BJ (cell line): ENCODE results near the gene CHTF18. TPM values are rescaled to one million over a fixed set of nuclear protein-coding genes. Genes with fewer than 3 reads are reported as not detected.

Experiments used
- CTCF ChIA-PET: fragments of 350-600 bp; formaldehyde crosslinking; extraction: SDS; loops from one replicate; lab custom pipeline; 2021; ENCODE audit warnings: antibody characterized with exemption, inconsistent platforms; lab: Yijun Ruan, JAX
- POLR2A ChIA-PET: fragments of 300-600 bp; sonication (Branson Sonifier 250); formaldehyde crosslinking; extraction: SDS; loops from one replicate; lab custom pipeline; 2021; ENCODE audit warnings: antibody characterized with exemption; lab: Charles Lee
- DNase-seq: peaks from one replicate; pipeline ENCODE4 v3.0.0-alpha.2; 2011; ENCODE audit warnings: low read depth
- H3K27me3 ChIP-seq: 2 replicates; pipeline ENCODE4 v1.6.0; 2011; ENCODE audit warnings: low read length; ENCODE audit not compliant: control insufficient read depth, insufficient read depth
- H3K36me3 ChIP-seq: 2 replicates; pipeline ENCODE4 v1.5.1; 2011; ENCODE audit warnings: low read length; ENCODE audit not compliant: control insufficient read depth, insufficient read depth
- H3K4me3 ChIP-seq: 2 replicates; pipeline ENCODE4 v1.5.1; 2011; ENCODE audit warnings: low read depth, mild to moderate bottlenecking, control low read depth, low read length
- polyA plus RNA-seq: library from polyadenylated mRNA; depleted of rRNA; stranded (reverse); fragments of >200 nt; gene quantifications from 2 replicates; pipeline ENCODE4 v1.2.3, GENCODE V29; 2011
- TF ChIP-seq, protein P1 (sequence below): IDR thresholded peaks from 2 replicates; pipeline ENCODE4 v1.5.1; 2011; ENCODE audit warnings: low read depth, mild to moderate bottlenecking, control low read depth, inconsistent platforms, low read length, moderate library complexity; ENCODE audit not compliant: insufficient read depth

The CHTF18 gene
- polyA plus RNA-seq, 1 experiment: 6.1 TPM

- POLR2A ChIA-PET: no interaction called here
- H3K36me3 ChIP-seq: no peaks in the 10 kb centered on the region
- TF ChIP-seq, protein P1, sequence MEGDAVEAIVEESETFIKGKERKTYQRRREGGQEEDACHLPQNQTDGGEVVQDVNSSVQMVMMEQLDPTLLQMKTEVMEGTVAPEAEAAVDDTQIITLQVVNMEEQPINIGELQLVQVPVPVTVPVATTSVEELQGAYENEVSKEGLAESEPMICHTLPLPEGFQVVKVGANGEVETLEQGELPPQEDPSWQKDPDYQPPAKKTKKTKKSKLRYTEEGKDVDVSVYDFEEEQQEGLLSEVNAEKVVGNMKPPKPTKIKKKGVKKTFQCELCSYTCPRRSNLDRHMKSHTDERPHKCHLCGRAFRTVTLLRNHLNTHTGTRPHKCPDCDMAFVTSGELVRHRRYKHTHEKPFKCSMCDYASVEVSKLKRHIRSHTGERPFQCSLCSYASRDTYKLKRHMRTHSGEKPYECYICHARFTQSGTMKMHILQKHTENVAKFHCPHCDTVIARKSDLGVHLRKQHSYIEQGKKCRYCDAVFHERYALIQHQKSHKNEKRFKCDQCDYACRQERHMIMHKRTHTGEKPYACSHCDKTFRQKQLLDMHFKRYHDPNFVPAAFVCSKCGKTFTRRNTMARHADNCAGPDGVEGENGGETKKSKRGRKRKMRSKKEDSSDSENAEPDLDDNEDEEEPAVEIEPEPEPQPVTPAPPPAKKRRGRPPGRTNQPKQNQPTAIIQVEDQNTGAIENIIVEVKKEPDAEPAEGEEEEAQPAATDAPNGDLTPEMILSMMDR: no peak
- H3K27me3 ChIP-seq: no peaks in the 10 kb centered on the region
- no peak overlapping the region for H3K4me3 ChIP-seq
- no peak for DNase-seq
- CTCF ChIA-PET: interaction anchor here (0.8 to 1.7 kb wide), 3 partner anchors 13 to 38 kb away, joined by 3 to 5 read pairs (median 4); partner anchors contain the start of gene MSLN
Observed at GRCh38 chr16:747978-748746, 40.3 kb upstream of the CHTF18 start.

DNA sequence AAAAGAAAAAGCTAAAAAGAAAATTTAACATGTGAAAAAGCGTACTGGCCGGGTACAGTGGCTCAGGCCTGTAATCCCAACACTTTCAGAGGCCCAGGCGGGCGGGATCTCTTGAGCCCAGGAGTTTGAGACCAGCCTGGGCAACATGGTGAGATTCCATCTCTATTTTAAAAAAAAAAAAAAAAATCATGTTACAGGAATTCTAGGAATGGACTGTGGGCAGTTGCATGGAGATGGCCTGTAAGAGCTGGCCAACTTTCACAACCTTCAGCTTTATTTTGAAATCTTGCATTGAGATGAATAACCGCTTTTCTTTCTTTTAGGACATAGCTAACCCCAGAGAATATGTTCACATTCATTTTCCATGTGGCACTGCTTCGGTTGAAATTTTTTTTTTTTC is 39.4 kb upstream of the CHTF18 start:
- ChIA-PET POLR2A (interaction anchor here (0.7 kb wide), 1 partner anchor 13 kb away, joined by 3 read pairs; no protein-coding TSS in a partner anchor), CTCF (interaction anchor here (0.8 to 2.7 kb wide), 5 partner anchors 8 to 37 kb away, joined by 3 to 12 read pairs (median 4); partner anchors contain the start of genes CIAO3 and MSLN)
- H3K36me3 ChIP-seq: no peaks in the 10 kb centered on the region
- TF ChIP-seq, protein P1: no peak
- 0 out of 2 replicates have a peak, but pooled peaks cover 3% of the 10 kb centered on the region for H3K27me3 ChIP-seq
- no peak overlapping the region for H3K4me3 ChIP-seq
- peak; percentile 73 for DNase-seq

DNA sequence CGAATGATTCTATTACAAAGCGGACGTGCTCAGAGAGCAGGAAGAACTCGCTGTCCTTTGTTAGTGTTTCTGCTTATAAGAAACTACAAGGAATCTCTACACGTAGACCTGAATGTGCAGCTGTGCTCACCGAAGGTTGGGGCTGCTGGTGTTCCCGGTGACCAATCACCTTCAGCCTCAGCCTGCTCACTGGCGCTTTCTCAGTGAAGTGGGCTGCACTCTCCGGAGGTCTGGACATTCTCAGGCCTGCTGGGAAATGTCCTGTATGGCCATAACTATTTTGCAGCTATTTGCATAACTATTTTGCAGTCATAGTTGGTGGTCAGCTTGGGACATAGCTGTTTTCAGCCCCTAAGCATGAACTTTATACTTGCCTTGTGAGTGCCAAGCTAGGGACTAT is 37.9 kb upstream of the CHTF18 start:
- TF ChIP-seq, protein P1: no peak
- no peaks in the 10 kb centered on the region for H3K36me3 ChIP-seq
- DNase-seq: no peak
- 0 out of 2 replicates have a peak, but pooled peaks cover 3% of the 10 kb centered on the region for H3K27me3 ChIP-seq
- H3K4me3 ChIP-seq: no peak overlapping the region
- CTCF ChIA-PET: interaction anchor here (0.5 to 2.7 kb wide), 4 partner anchors 10 to 40 kb away, joined by 3 to 12 read pairs (median 7); partner anchors contain the start of gene CIAO3
- POLR2A ChIA-PET: no interaction called here

- TF ChIP-seq, protein P1: no peak
- H3K4me3 ChIP-seq: no peak overlapping the region
- 0 out of 2 replicates have a peak, but pooled peaks cover 3% of the 10 kb centered on the region for H3K27me3 ChIP-seq
- no peaks in the 10 kb centered on the region for H3K36me3 ChIP-seq
- no peak for DNase-seq
- ChIA-PET CTCF (interaction anchor here (0.5 to 2.7 kb wide), 6 partner anchors 8 to 38 kb away, joined by 3 to 12 read pairs (median 4); partner anchors contain the start of genes CIAO3 and MSLN), POLR2A (no interaction called here)
Observed at GRCh38 chr16:751152-752006, 37.0 kb upstream of the CHTF18 start.
